HEK293 (cell line): ENCODE data around the gene MRPL28.
A peak's percentile ranks its signal among the peaks of the same experiment; 100 is the strongest.

ENCODE experiments used
- ELK4 ChIP-seq: IDR thresholded peaks from 2 replicates; pipeline ENCODE4 v1.6.1; 2011; ENCODE audit warnings: mild to moderate bottlenecking, low read depth, low read length, borderline replicate concordance
- GLIS2 ChIP-seq: fragments of 450-650 bp; formaldehyde crosslinking; IDR thresholded peaks from 2 replicates; pipeline ENCODE4 v1.5.1; 2016; ENCODE audit warnings: missing biosample characterization, missing genetic modification characterization
- KLF1 ChIP-seq: fragments of 450-650 bp; formaldehyde crosslinking; IDR thresholded peaks from 2 replicates; pipeline ENCODE4 v1.5.1; 2016; ENCODE audit warnings: missing biosample characterization, missing genetic modification characterization
- KLF7 ChIP-seq: fragments of 450-650 bp; formaldehyde crosslinking; IDR thresholded peaks from 2 replicates; pipeline ENCODE4 v1.5.1; 2016; ENCODE audit warnings: missing biosample characterization, missing genetic modification characterization, borderline replicate concordance
- SP3 ChIP-seq: fragments of 450-650 bp; formaldehyde crosslinking; IDR thresholded peaks from 2 replicates; pipeline ENCODE4 v1.5.1; 2016; ENCODE audit warnings: missing biosample characterization, missing genetic modification characterization
- TRIM28 ChIP-seq: IDR thresholded peaks from 2 replicates; pipeline ENCODE4 v1.6.1; 2011; ENCODE audit warnings: low read length, control low read depth, borderline replicate concordance
- ZBTB20 ChIP-seq: fragments of 450-650 bp; formaldehyde crosslinking; IDR thresholded peaks from 2 replicates; pipeline ENCODE4 v1.5.1; 2016; ENCODE audit warnings: missing biosample characterization, missing genetic modification characterization
- ZBTB44 ChIP-seq: fragments of 450-650 bp; IDR thresholded peaks from 2 replicates; pipeline ENCODE4 v1.5.1; 2018; ENCODE audit warnings: missing biosample characterization, mild to moderate bottlenecking, missing genetic modification characterization
- ZNF214 ChIP-seq: fragments of 450-650 bp; formaldehyde crosslinking; IDR thresholded peaks from 2 replicates; pipeline ENCODE4 v1.5.1; 2017; ENCODE audit warnings: missing biosample characterization, mild to moderate bottlenecking, missing genetic modification characterization, borderline replicate concordance
- ZNF26 ChIP-seq: fragments of 450-650 bp; formaldehyde crosslinking; IDR thresholded peaks from 2 replicates; pipeline ENCODE4 v1.5.1; 2016; ENCODE audit warnings: missing biosample characterization, missing genetic modification characterization
- ZNF274 ChIP-seq, 2 experiments: fragments of 200-500 bp in 1 of 2; fragments of 450-650 bp in 1 of 2; sonication (Bioruptor generic) in 1 of 2; formaldehyde crosslinking in 1 of 2; IDR thresholded peaks; 2 replicates each; pipeline versions ENCODE4 v1.5.1 to v1.6.1; 2014 to 2016; ENCODE audit warnings: borderline replicate concordance in 1 of 2, inconsistent platforms in 1 of 2, low read length in 1 of 2, missing biosample characterization in 1 of 2, missing genetic modification characterization in 1 of 2
- ZNF341 ChIP-seq: fragments of 450-650 bp; formaldehyde crosslinking; IDR thresholded peaks from 2 replicates; pipeline ENCODE4; 2016; ENCODE audit warnings: low read depth, missing biosample characterization, missing genetic modification characterization
- ZNF362 ChIP-seq: fragments of 450-650 bp; formaldehyde crosslinking; IDR thresholded peaks from 2 replicates; pipeline ENCODE4 v1.5.1; 2016; ENCODE audit warnings: missing biosample characterization, missing genetic modification characterization
- ZNF366 ChIP-seq: fragments of 450-650 bp; formaldehyde crosslinking; conservative IDR thresholded peaks from 2 replicates; pipeline ENCODE4 v1.5.1; 2016; ENCODE audit warnings: missing biosample characterization, missing genetic modification characterization
- ZNF391 ChIP-seq: fragments of 450-650 bp; formaldehyde crosslinking; IDR thresholded peaks from 2 replicates; pipeline ENCODE4 v1.5.1; 2016; ENCODE audit warnings: low read depth, missing biosample characterization, missing genetic modification characterization, borderline replicate concordance
- ZNF416 ChIP-seq: fragments of 450-650 bp; formaldehyde crosslinking; IDR thresholded peaks from 2 replicates; pipeline ENCODE4 v1.5.1; 2016; ENCODE audit warnings: missing biosample characterization, missing genetic modification characterization
- ZNF558 ChIP-seq: fragments of 450-650 bp; formaldehyde crosslinking; IDR thresholded peaks from 2 replicates; pipeline ENCODE4 v1.5.1; 2016; ENCODE audit warnings: missing biosample characterization, missing genetic modification characterization
- ZNF571 ChIP-seq: fragments of 450-650 bp; formaldehyde crosslinking; IDR thresholded peaks from 2 replicates; pipeline ENCODE4 v1.5.0; 2017; ENCODE audit warnings: missing biosample characterization, missing genetic modification characterization
- ZNF777 ChIP-seq: fragments of 450-650 bp; formaldehyde crosslinking; IDR thresholded peaks from 2 replicates; pipeline ENCODE4 v1.5.1; 2017; ENCODE audit warnings: missing biosample characterization, missing genetic modification characterization, borderline replicate concordance
- ZSCAN16 ChIP-seq: fragments of 450-650 bp; formaldehyde crosslinking; IDR thresholded peaks from 2 replicates; pipeline ENCODE4 v1.5.1; 2016; ENCODE audit warnings: missing biosample characterization, missing genetic modification characterization
- TF ChIP-seq, protein P1 (sequence below): fragments of 450-650 bp; formaldehyde crosslinking; conservative IDR thresholded peaks from 2 replicates; pipeline ENCODE4 v1.5.1; 2016; ENCODE audit warnings: low read depth, missing biosample characterization, missing genetic modification characterization
- TF ChIP-seq, protein P2 (sequence below): fragments of 450-650 bp; formaldehyde crosslinking; IDR thresholded peaks from 2 replicates; pipeline ENCODE4 v1.5.1; 2017; ENCODE audit warnings: missing biosample characterization, missing genetic modification characterization
- TF ChIP-seq, protein P3 (sequence below): fragments of 450-650 bp; formaldehyde crosslinking; IDR thresholded peaks from 2 replicates; pipeline ENCODE4 v1.5.1; 2016; ENCODE audit warnings: missing biosample characterization, missing genetic modification characterization

Gene MRPL28

DNA sequence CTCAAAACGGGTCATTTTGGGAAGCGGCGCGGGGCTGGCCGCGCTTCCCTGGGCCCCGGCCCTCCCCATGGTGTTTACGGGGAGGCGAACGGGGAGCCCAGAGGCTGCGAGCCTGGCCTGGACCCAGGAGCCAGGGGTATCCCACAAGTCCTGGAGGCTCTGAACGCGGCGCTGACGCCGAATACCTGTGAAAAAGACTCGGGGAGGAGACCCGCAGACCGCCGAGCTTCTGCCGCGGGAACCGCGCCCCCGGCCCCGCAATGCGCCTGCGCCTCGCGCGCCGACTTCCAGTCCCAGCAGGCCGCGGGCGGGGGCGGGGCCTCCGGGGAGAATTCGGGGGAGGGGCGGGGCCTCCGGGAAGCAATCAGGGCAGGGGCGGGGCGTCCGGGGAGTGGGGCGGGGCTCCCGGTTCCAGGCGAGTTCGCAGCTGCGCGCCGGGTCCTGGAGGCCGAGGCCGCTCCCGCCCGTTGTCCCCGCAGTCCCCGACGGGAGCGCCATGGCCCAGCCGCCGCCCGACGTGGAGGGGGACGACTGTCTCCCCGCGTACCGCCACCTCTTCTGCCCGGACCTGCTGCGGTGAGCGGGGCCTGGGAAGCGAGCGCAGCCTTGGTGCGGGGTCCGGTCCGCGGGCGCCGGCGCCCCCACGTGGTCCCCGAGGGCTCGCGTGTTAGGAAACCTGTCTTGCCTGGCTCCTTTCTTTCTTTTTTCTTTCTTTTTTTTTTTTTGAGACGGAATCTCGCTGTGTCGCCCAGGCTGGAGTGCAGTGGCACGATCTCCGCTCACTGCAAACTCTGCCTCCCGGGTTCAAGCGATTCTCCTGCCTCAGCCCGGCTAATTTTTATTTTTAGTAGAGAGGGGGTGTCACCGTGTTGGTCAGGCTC is 31.4 kb upstream of the MRPL28 start, which contains the start of gene DECR2 (continued):
- TF ChIP-seq ZNF571: no peak
- peak; percentile 93 for TF ChIP-seq ZNF362 (tag by site-specific recombination)
- no peak for TF ChIP-seq ZNF26 (tag by site-specific recombination)
- TF ChIP-seq ZNF214 (tag by site-specific recombination): no peak
- TF ChIP-seq ZNF391 (tag by site-specific recombination): peak; percentile 69; the same call in 1 of the 2 replicates
- TF ChIP-seq ZBTB44 (tag by site-specific recombination): no peak
- no peak for TF ChIP-seq ZNF274 (IDR thresholded peaks at IDR 0.05; ENCODE audit: low read length)
- TF ChIP-seq ZNF274 (tag by site-specific recombination; IDR thresholded peaks at IDR 0.05; ENCODE audit: borderline replicate concordance): no peak
- TF ChIP-seq, protein P1, sequence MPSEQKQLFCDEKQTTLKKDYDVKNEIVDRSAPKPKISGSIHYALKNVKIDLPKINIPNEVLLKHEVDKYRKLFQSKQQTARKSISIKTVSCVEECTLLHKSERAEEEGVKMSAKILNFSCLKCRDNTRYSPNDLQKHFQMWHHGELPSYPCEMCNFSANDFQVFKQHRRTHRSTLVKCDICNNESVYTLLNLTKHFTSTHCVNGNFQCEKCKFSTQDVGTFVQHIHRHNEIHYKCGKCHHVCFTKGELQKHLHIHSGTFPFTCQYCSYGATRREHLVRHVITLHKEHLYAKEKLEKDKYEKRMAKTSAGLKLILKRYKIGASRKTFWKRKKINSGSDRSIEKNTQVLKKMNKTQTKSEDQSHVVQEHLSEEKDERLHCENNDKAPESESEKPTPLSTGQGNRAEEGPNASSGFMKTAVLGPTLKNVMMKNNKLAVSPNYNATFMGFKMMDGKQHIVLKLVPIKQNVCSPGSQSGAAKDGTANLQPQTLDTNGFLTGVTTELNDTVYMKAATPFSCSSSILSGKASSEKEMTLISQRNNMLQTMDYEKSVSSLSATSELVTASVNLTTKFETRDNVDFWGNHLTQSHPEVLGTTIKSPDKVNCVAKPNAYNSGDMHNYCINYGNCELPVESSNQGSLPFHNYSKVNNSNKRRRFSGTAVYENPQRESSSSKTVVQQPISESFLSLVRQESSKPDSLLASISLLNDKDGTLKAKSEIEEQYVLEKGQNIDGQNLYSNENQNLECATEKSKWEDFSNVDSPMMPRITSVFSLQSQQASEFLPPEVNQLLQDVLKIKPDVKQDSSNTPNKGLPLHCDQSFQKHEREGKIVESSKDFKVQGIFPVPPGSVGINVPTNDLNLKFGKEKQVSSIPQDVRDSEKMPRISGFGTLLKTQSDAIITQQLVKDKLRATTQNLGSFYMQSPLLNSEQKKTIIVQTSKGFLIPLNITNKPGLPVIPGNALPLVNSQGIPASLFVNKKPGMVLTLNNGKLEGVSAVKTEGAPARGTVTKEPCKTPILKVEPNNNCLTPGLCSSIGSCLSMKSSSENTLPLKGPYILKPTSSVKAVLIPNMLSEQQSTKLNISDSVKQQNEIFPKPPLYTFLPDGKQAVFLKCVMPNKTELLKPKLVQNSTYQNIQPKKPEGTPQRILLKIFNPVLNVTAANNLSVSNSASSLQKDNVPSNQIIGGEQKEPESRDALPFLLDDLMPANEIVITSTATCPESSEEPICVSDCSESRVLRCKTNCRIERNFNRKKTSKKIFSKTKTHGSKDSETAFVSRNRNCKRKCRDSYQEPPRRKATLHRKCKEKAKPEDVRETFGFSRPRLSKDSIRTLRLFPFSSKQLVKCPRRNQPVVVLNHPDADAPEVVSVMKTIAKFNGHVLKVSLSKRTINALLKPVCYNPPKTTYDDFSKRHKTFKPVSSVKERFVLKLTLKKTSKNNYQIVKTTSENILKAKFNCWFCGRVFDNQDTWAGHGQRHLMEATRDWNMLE (tag by site-specific recombination): no peak
- TF ChIP-seq SP3 (tag by site-specific recombination): no peak
- 0 out of 2 replicates have a peak, but pooled peaks have one; percentile 24 for TF ChIP-seq ZSCAN16 (tag by site-specific recombination)
- peak; percentile 96 for TF ChIP-seq ZNF777 (tag by site-specific recombination)
- no peak for TF ChIP-seq ELK4
- TF ChIP-seq GLIS2 (tag by site-specific recombination): peak; percentile 65; the same call in 1 of the 2 replicates
- TF ChIP-seq, protein P2, sequence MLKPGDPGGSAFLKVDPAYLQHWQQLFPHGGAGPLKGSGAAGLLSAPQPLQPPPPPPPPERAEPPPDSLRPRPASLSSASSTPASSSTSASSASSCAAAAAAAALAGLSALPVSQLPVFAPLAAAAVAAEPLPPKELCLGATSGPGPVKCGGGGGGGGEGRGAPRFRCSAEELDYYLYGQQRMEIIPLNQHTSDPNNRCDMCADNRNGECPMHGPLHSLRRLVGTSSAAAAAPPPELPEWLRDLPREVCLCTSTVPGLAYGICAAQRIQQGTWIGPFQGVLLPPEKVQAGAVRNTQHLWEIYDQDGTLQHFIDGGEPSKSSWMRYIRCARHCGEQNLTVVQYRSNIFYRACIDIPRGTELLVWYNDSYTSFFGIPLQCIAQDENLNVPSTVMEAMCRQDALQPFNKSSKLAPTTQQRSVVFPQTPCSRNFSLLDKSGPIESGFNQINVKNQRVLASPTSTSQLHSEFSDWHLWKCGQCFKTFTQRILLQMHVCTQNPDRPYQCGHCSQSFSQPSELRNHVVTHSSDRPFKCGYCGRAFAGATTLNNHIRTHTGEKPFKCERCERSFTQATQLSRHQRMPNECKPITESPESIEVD (tag by site-specific recombination): no peak
- TF ChIP-seq, protein P3, sequence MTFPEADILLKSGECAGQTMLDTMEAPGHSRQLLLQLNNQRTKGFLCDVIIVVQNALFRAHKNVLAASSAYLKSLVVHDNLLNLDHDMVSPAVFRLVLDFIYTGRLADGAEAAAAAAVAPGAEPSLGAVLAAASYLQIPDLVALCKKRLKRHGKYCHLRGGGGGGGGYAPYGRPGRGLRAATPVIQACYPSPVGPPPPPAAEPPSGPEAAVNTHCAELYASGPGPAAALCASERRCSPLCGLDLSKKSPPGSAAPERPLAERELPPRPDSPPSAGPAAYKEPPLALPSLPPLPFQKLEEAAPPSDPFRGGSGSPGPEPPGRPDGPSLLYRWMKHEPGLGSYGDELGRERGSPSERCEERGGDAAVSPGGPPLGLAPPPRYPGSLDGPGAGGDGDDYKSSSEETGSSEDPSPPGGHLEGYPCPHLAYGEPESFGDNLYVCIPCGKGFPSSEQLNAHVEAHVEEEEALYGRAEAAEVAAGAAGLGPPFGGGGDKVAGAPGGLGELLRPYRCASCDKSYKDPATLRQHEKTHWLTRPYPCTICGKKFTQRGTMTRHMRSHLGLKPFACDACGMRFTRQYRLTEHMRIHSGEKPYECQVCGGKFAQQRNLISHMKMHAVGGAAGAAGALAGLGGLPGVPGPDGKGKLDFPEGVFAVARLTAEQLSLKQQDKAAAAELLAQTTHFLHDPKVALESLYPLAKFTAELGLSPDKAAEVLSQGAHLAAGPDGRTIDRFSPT (tag by site-specific recombination): no peak
- no peak; the same call in 1 of the 2 replicates for TF ChIP-seq KLF7
- TF ChIP-seq ZBTB20 (tag by site-specific recombination): peak; percentile 93
- 0 out of 2 replicates have a peak, but pooled peaks have one; percentile 28 for TF ChIP-seq ZNF341
- no peak for TF ChIP-seq ZNF558 (tag by site-specific recombination)
- TF ChIP-seq KLF1 (tag by site-specific recombination): peak; percentile 66; the same call in 1 of the 2 replicates
- no peak for TF ChIP-seq ZNF416 (tag by site-specific recombination)
- TF ChIP-seq ZNF366 (tag by site-specific recombination): peak; percentile 35; the same call in 1 of the 2 replicates
- no peak for TF ChIP-seq TRIM28
